Neuronal stem cell (in vitro differentiated cells): Measurements from ENCODE around the gene ARHGEF10L.

Experiments
- DNase-seq: peaks from one replicate; pipeline ENCODE4 v3.0.0-alpha.2; 2013; ENCODE audit warnings: low spot score
- H2AFZ ChIP-seq: one replicate; pipeline ENCODE4 v1.6.1; 2013; ENCODE audit warnings: mild to moderate bottlenecking, low read length, inconsistent platforms
- H2AK5ac ChIP-seq: 2 replicates; pipeline ENCODE4 v1.6.1; 2013; ENCODE audit warnings: low read depth, mild to moderate bottlenecking, inconsistent platforms, low read length, moderate library complexity, mixed read lengths
- H2BK120ac ChIP-seq: 2 replicates; pipeline ENCODE4 v1.6.1; 2013; ENCODE audit warnings: low read depth, mild to moderate bottlenecking, inconsistent platforms, low read length, moderate library complexity, mixed read lengths
- H2BK12ac ChIP-seq: one replicate; pipeline ENCODE4 v1.6.1; 2013; ENCODE audit warnings: low read length, inconsistent platforms
- H2BK15ac ChIP-seq: 2 replicates; pipeline ENCODE4 v1.6.1; 2013; ENCODE audit warnings: mild to moderate bottlenecking, low read length, inconsistent platforms, mixed read lengths
- H2BK5ac ChIP-seq: one replicate; pipeline ENCODE4 v1.6.1; 2013; ENCODE audit warnings: inconsistent platforms, mild to moderate bottlenecking, low read length, moderate library complexity
- H3K14ac ChIP-seq: one replicate; pipeline ENCODE4 v1.6.1; 2013; ENCODE audit warnings: low read length, inconsistent platforms
- H3K18ac ChIP-seq: 2 replicates; pipeline ENCODE4 v1.6.1; 2013; ENCODE audit warnings: low read length, inconsistent platforms
- H3K23ac ChIP-seq: 2 replicates; pipeline ENCODE4 v1.6.1; 2013; ENCODE audit warnings: low read depth, mild to moderate bottlenecking, mixed read lengths, low read length, inconsistent platforms; ENCODE audit not compliant: poor library complexity
- H3K27ac ChIP-seq: replicated peaks from 3 replicates; pipeline ENCODE4 v1.5.1; 2013; ENCODE audit warnings: low read length, inconsistent platforms
- H3K27me3 ChIP-seq, 3 experiments: 2 replicates each; pipeline ENCODE4 v1.6.1; 2013; ENCODE audit warnings: low read length in 3 of 3, mild to moderate bottlenecking in 2 of 3, inconsistent platforms in 1 of 3, low read depth in 1 of 3, mixed read lengths in 1 of 3, moderate library complexity in 1 of 3; ENCODE audit not compliant: control insufficient read depth in 3 of 3, insufficient read depth in 3 of 3
- H3K36me3 ChIP-seq, 2 donors: replicated peaks in 1 of 2; 2 replicates each; pipeline ENCODE4 v1.6.1; 2013; ENCODE audit warnings: low read length in 2 of 2; ENCODE audit not compliant: control insufficient read depth in 2 of 2, insufficient read depth in 2 of 2
- H3K4ac ChIP-seq: 2 replicates; pipeline ENCODE4 v1.6.1; 2013; ENCODE audit warnings: inconsistent platforms, mild to moderate bottlenecking, low read length, moderate library complexity
- H3K4me1 ChIP-seq, 2 donors: 1 replicate in 1 of 2; 2 replicates in 1 of 2; pipeline ENCODE4 v1.6.1; 2013; ENCODE audit warnings: low read length in 2 of 2, low read depth in 1 of 2; ENCODE audit not compliant: control insufficient read depth in 2 of 2, insufficient read depth in 1 of 2
- H3K4me2 ChIP-seq: one replicate; pipeline ENCODE4 v1.6.1; 2013; ENCODE audit warnings: mild to moderate bottlenecking, low read length, inconsistent platforms; ENCODE audit not compliant: insufficient read depth, poor library complexity, severe bottlenecking
- H3K4me3 ChIP-seq, 2 donors: 2 replicates each; pipeline ENCODE4 v1.5.1; 2013; ENCODE audit warnings: low read length in 2 of 2, mild to moderate bottlenecking in 2 of 2, inconsistent platforms in 1 of 2, moderate library complexity in 1 of 2
- H3K79me1 ChIP-seq: one replicate; pipeline ENCODE4 v1.6.1; 2013; ENCODE audit warnings: low read depth, mild to moderate bottlenecking, inconsistent platforms, low read length, moderate library complexity
- H3K9ac ChIP-seq: one replicate; pipeline ENCODE4 v1.6.1; 2013; ENCODE audit warnings: mild to moderate bottlenecking, low read depth, low read length, inconsistent platforms; ENCODE audit not compliant: poor library complexity
- H3K9me3 ChIP-seq, 2 donors: replicated peaks in 1 of 2; 2 replicates each; pipeline versions ENCODE3 to v1.6.1; 2013; ENCODE audit warnings: low read length in 2 of 2, mild to moderate bottlenecking in 2 of 2, inconsistent platforms in 1 of 2, low read depth in 1 of 2, mixed read lengths in 1 of 2, moderate library complexity in 1 of 2; ENCODE audit not compliant: control insufficient read depth in 2 of 2, insufficient read depth in 1 of 2
- H4K8ac ChIP-seq: one replicate; pipeline ENCODE4 v1.6.1; 2013; ENCODE audit warnings: low read depth, mild to moderate bottlenecking, inconsistent platforms, low read length, moderate library complexity
- H4K91ac ChIP-seq: one replicate; pipeline ENCODE4 v1.6.1; 2013; ENCODE audit warnings: low read length, low read depth, mild to moderate bottlenecking, inconsistent platforms; ENCODE audit not compliant: poor library complexity
- WGBS, 2 donors: extraction: QIAGEN DNeasy Blood & Tissue Kit; methylation state at CpG; one replicate each; pipeline ENCODE4 v1.1.7; 2013; ENCODE audit warnings: missing lambda C conversion rate in 2 of 2, mixed read lengths in 1 of 2; ENCODE audit not compliant: insufficient read length in 2 of 2, insufficient replicate concordance in 1 of 2; ENCODE audit errors: extremely low coverage in 2 of 2; 5-methylcytosine and 5-hydroxymethylcytosine counted together

The ARHGEF10L gene

GRCh38 chr1:17662786-17663185, 123.3 kb downstream of the ARHGEF10L start:
- no peak for DNase-seq
- WGBS, 2 donors: no CpG with 5 or more reads among the region's 9 CpGs
- no peak overlapping the region for H2BK5ac ChIP-seq
- no peaks in the 10 kb centered on the region for H3K9me3 ChIP-seq
- H3K4me1 ChIP-seq: peaks cover 0 to 3% of the 10 kb centered on the region in 2 donors
- H3K14ac ChIP-seq: no peak overlapping the region
- H4K8ac ChIP-seq: no peak overlapping the region
- H2BK120ac ChIP-seq: no peak overlapping the region
- H3K4ac ChIP-seq: no peak overlapping the region
- no peak overlapping the region for H3K23ac ChIP-seq
- no peak overlapping the region for H3K27ac ChIP-seq
- H2BK15ac ChIP-seq: no peak overlapping the region
- no peak overlapping the region for H3K4me3 ChIP-seq
- H3K79me1 ChIP-seq: no peaks in the 10 kb centered on the region
- H3K9ac ChIP-seq: no peak overlapping the region
- H3K36me3 ChIP-seq: peaks cover 26 to 60% of the 10 kb centered on the region in 2 donors
- H3K4me2 ChIP-seq: no peak overlapping the region
- peak overlapping the region; percentile 1 for H2AK5ac ChIP-seq
- no peak overlapping the region for H2AFZ ChIP-seq
- no peak overlapping the region for H4K91ac ChIP-seq
- H3K27me3 ChIP-seq: no peaks in the 10 kb centered on the region
- peak overlapping the region; percentile 89 for H2BK12ac ChIP-seq
- peak overlapping the region; percentile 53 for H3K18ac ChIP-seq

GRCh38 chr1:17663646-17664045, 124.1 kb downstream of the ARHGEF10L start:
- H3K23ac ChIP-seq: no peak overlapping the region
- DNase-seq: no peak
- no peak overlapping the region for H3K27ac ChIP-seq
- H3K9me3 ChIP-seq: no peaks in the 10 kb centered on the region
- no peak overlapping the region for H4K91ac ChIP-seq
- no peak overlapping the region for H3K4me3 ChIP-seq
- no peak overlapping the region for H3K4ac ChIP-seq
- H2BK12ac ChIP-seq: no peak overlapping the region
- H2BK120ac ChIP-seq: no peak overlapping the region
- H3K9ac ChIP-seq: no peak overlapping the region
- no peak overlapping the region for H3K14ac ChIP-seq
- peaks cover under 1% of the 10 kb centered on the region for H3K79me1 ChIP-seq
- H2BK5ac ChIP-seq: no peak overlapping the region
- H3K4me1 ChIP-seq: peaks cover 0 to 3% of the 10 kb centered on the region in 2 donors
- no peaks in the 10 kb centered on the region for H3K27me3 ChIP-seq
- no peak overlapping the region for H2BK15ac ChIP-seq
- no peak overlapping the region for H3K18ac ChIP-seq
- no peak overlapping the region for H4K8ac ChIP-seq
- no peak overlapping the region for H3K4me2 ChIP-seq
- H2AK5ac ChIP-seq: no peak overlapping the region
- no CpG with 5 or more reads among the region's 5 CpGs for WGBS, 2 donors
- no peak overlapping the region for H2AFZ ChIP-seq
- H3K36me3 ChIP-seq: peaks cover 22 to 59% of the 10 kb centered on the region in 2 donors

DNA sequence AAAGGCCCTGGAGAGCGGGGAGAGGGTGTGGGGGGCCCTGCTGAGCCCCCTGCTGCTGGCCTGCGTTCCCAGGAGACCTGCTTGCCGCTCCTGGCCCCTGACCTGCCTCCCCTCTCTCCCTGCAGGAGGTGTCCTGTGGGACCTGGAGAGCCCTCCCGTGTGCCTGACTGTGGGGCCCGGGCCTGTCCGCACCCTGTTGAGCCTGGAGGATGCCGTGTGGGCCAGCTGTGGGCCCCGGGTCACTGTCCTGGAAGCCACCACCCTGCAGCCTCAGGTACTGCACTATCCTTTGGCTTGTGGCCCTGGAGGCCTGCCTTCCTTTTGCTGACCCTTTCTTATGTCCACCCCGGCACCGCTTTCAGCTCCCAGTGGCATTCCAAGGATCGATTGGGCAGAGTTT, 124.8 kb downstream of the ARHGEF10L start:
- Histone ChIP-seq H3K18ac (no peak overlapping the region), H4K8ac (no peak overlapping the region), H2AFZ (no peak overlapping the region), H2AK5ac (no peak overlapping the region), H3K36me3 (peaks cover 18 to 59% of the 10 kb centered on the region in 2 donors), H3K4me2 (no peak overlapping the region), H2BK12ac (no peak overlapping the region), H3K79me1 (peaks cover 3% of the 10 kb centered on the region), H2BK120ac (no peak overlapping the region), H3K27ac (no peak overlapping the region), H3K9me3 (no peaks in the 10 kb centered on the region), H4K91ac (no peak overlapping the region), H3K27me3 (no peaks in the 10 kb centered on the region), H3K4me3 (no peak overlapping the region), H3K14ac (peak overlapping the region; percentile 57), H3K9ac (peak overlapping the region; percentile 27), H3K4me1 (peaks cover 0 to 3% of the 10 kb centered on the region in 2 donors), H3K4ac (no peak overlapping the region), H2BK5ac (no peak overlapping the region), H3K23ac (peak overlapping the region; percentile 17), H2BK15ac (no peak overlapping the region)
- no CpG with 5 or more reads among the region's 11 CpGs for WGBS, 2 donors
- no peak for DNase-seq

DNA sequence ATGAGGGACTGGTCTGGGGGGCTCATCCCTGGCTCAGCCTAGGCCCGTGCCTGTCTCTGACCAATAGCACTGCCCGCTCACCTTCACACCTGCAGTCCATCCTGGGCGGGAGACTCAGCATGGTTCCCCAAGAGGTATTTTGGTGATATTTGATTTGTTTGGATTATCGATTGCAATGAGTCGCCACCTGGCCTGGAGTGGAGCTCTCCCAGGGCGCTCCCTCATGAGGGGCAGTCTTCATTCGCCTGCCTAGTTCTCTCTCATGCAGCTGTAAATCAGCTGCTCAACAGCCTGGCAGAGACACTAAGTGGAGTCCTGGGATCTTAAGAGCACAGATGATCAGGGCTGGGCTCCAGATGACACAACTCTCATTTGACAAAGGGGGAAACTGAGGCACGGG, 125.6 kb downstream of the ARHGEF10L start:
- H4K8ac ChIP-seq: no peak overlapping the region
- peaks cover 3% of the 10 kb centered on the region for H3K79me1 ChIP-seq
- H3K9me3 ChIP-seq: no peaks in the 10 kb centered on the region
- no peak overlapping the region for H2AK5ac ChIP-seq
- no peak overlapping the region for H3K27ac ChIP-seq
- no CpG with 5 or more reads among the region's 8 CpGs for WGBS, 2 donors
- no peak overlapping the region for H3K9ac ChIP-seq
- no peak overlapping the region for H2BK5ac ChIP-seq
- H3K36me3 ChIP-seq: peaks cover 16 to 53% of the 10 kb centered on the region in 2 donors
- H2BK120ac ChIP-seq: no peak overlapping the region
- H3K27me3 ChIP-seq: no peaks in the 10 kb centered on the region
- H3K4me3 ChIP-seq: no peak overlapping the region
- H3K18ac ChIP-seq: no peak overlapping the region
- H3K14ac ChIP-seq: no peak overlapping the region
- no peak overlapping the region for H2BK15ac ChIP-seq
- no peak overlapping the region for H2AFZ ChIP-seq
- DNase-seq: no peak
- H3K4me2 ChIP-seq: no peak overlapping the region
- no peak overlapping the region for H3K4ac ChIP-seq
- H2BK12ac ChIP-seq: no peak overlapping the region
- no peak overlapping the region for H3K23ac ChIP-seq
- peaks cover 0 to 3% of the 10 kb centered on the region in 2 donors for H3K4me1 ChIP-seq
- no peak overlapping the region for H4K91ac ChIP-seq
